IPS DF 4.7 (cell line): Measurements from ENCODE around the gene PPP2R5C.

Experiments
- DNase-seq: peaks from one replicate; pipeline ENCODE4 v3.0.0-alpha.2; 2013; ENCODE audit warnings: low spot score; ENCODE audit errors: extremely low read depth

PPP2R5C gene

GRCh38 chr14:101884089-101884933 is 122.8 kb downstream of the PPP2R5C start:
- no peak for DNase-seq

GRCh38 chr14:101884934-101885576 is 123.5 kb downstream of the PPP2R5C start:
- no peak for DNase-seq

GRCh38 chr14:101887219-101887618 is 125.7 kb downstream of the PPP2R5C start:
- DNase-seq, result no peak

GRCh38 chr14:101888182-101888581 is 126.7 kb downstream of the PPP2R5C start:
- DNase-seq, result no peak

- no peak for DNase-seq
Measured at GRCh38 chr14:101889366-101889765, 127.9 kb downstream of the PPP2R5C start.

- no peak for DNase-seq
Measured at GRCh38 chr14:101889898-101890297, 128.4 kb downstream of the PPP2R5C start.

GRCh38 chr14:101891471-101891870 is 130.0 kb downstream of the PPP2R5C start:
- no peak for DNase-seq

- no peak for DNase-seq
Measured at GRCh38 chr14:101893759-101894158, 132.2 kb downstream of the PPP2R5C start.

GRCh38 chr14:101894365-101895081 is 133.0 kb downstream of the PPP2R5C start:
- DNase-seq, result no peak

GRCh38 chr14:101895256-101895655 is 133.7 kb downstream of the PPP2R5C start:
- DNase-seq, result no peak

- DNase-seq, result no peak
Measured at GRCh38 chr14:101897326-101897725, 135.8 kb downstream of the PPP2R5C start.

- no peak for DNase-seq
Measured at GRCh38 chr14:101898416-101898815, 136.9 kb downstream of the PPP2R5C start.

GRCh38 chr14:101899263-101899662 is 137.8 kb downstream of the PPP2R5C start:
- no peak for DNase-seq

GRCh38 chr14:101900253-101900652 is 138.7 kb downstream of the PPP2R5C start:
- no peak for DNase-seq

GRCh38 chr14:101903111-101903561 is 141.6 kb downstream of the PPP2R5C start:
- DNase-seq, result no peak

GRCh38 chr14:101905614-101906013 is 144.1 kb downstream of the PPP2R5C start:
- no peak for DNase-seq

GRCh38 chr14:101906645-101907044 is 145.1 kb downstream of the PPP2R5C start:
- no peak for DNase-seq

GRCh38 chr14:101907619-101908018 is 146.1 kb downstream of the PPP2R5C start:
- DNase-seq, result no peak

GRCh38 chr14:101908795-101909194 is 147.3 kb downstream of the PPP2R5C start:
- DNase-seq, result no peak

GRCh38 chr14:101909371-101910096 is 148.0 kb downstream of the PPP2R5C start:
- DNase-seq, result no peak

GRCh38 chr14:101912841-101913240 is 151.3 kb downstream of the PPP2R5C start:
- DNase-seq, result no peak
